SK-N-SH (cell line): ENCODE data around the gene DNAJC15. TPM values are rescaled to one million over a fixed set of nuclear protein-coding genes. Genes with fewer than 3 reads are reported as not detected.

ENCODE experiments used
- CTCF ChIA-PET: fragments of 300-600, 350-600 bp; formaldehyde crosslinking; extraction: SDS; loops from one replicate; lab custom pipeline; 2021; lab: Yijun Ruan, JAX
- POLR2A ChIA-PET: fragments of 350-600 bp; sonication (Branson Sonifier 250); formaldehyde crosslinking; extraction: SDS; loops from one replicate; lab custom pipeline; 2020; ENCODE audit warnings: antibody characterized with exemption, inconsistent platforms; lab: Yijun Ruan, JAX
- DNase-seq: peaks from one replicate; pipeline ENCODE4 v3.0.0; 2012
- H2AFZ ChIP-seq: fragments of 200-600 bp; sonication (generic); 2 replicates; pipeline ENCODE4 v1.8.1; 2016; ENCODE audit warnings: antibody characterized with exemption, mild to moderate bottlenecking, low read depth
- H3F3A ChIP-seq: fragments of 200-600 bp; sonication (generic); replicated peaks from 2 replicates; pipeline ENCODE3; 2016; ENCODE audit warnings: antibody characterized with exemption, mild to moderate bottlenecking; ENCODE audit not compliant: insufficient read depth
- H3K27ac ChIP-seq, 2 experiments: fragments of 200-500 bp in 1 of 2; fragments of 200-600 bp in 1 of 2; sonication (Bioruptor generic) in 1 of 2; sonication (generic), shearing (Covaris generic) in 1 of 2; 2 replicates each; pipeline versions ENCODE4 v1.5.1 to v1.6.1; 2014 to 2016; ENCODE audit warnings: low read depth in 2 of 2, inconsistent platforms in 1 of 2, low read length in 1 of 2, mild to moderate bottlenecking in 1 of 2, mixed read lengths in 1 of 2
- H3K27me3 ChIP-seq: fragments of 200-600 bp; sonication (generic), shearing (Covaris generic); 2 replicates; pipeline ENCODE4 v1.6.1; 2016; ENCODE audit warnings: mixed run types; ENCODE audit not compliant: insufficient read depth
- H3K36me3 ChIP-seq, 2 experiments: fragments of 200-500 bp in 1 of 2; fragments of 200-600 bp in 1 of 2; sonication (Bioruptor generic) in 1 of 2; sonication (generic) in 1 of 2; replicated peaks in 1 of 2; 2 replicates each; pipeline versions ENCODE3 to v1.5.1; 2014 to 2016; ENCODE audit warnings: low read length in 1 of 2, mild to moderate bottlenecking in 1 of 2; ENCODE audit not compliant: insufficient read depth in 2 of 2, control insufficient read depth in 1 of 2
- H3K4me1 ChIP-seq, 2 experiments: fragments of 200-500 bp in 1 of 2; fragments of 200-600 bp in 1 of 2; sonication (Bioruptor generic) in 1 of 2; sonication (generic), shearing (Covaris generic) in 1 of 2; 2 replicates each; pipeline versions ENCODE4 v1.5.1 to v1.6.1; 2014 to 2016; ENCODE audit warnings: low read depth in 1 of 2, low read length in 1 of 2, mixed run types in 1 of 2; ENCODE audit not compliant: insufficient read depth in 2 of 2, control insufficient read depth in 1 of 2
- H3K4me2 ChIP-seq: fragments of 200-600 bp; sonication (generic), shearing (Covaris generic); 2 replicates; pipeline ENCODE4 v1.6.1; 2017; ENCODE audit warnings: mixed run types
- H3K4me3 ChIP-seq, 2 experiments: fragments of 200-500 bp in 1 of 2; fragments of 200-600 bp in 1 of 2; sonication (Bioruptor generic) in 1 of 2; sonication (generic), shearing (Covaris generic) in 1 of 2; 2 replicates each; pipeline versions ENCODE4 v1.5.1 to v1.8.1; 2014 to 2016; ENCODE audit warnings: low read depth in 2 of 2, inconsistent platforms in 1 of 2, low read length in 1 of 2, mild to moderate bottlenecking in 1 of 2, mixed read lengths in 1 of 2, moderate library complexity in 1 of 2
- H3K79me2 ChIP-seq: fragments of 200-600 bp; sonication (generic); 2 replicates; pipeline ENCODE4 v1.8.1; 2017; ENCODE audit warnings: mild to moderate bottlenecking; ENCODE audit not compliant: insufficient read depth
- H3K9ac ChIP-seq: fragments of 200-600 bp; sonication (generic); 2 replicates; pipeline ENCODE4 v1.6.1; 2017; ENCODE audit warnings: mixed run types
- H3K9me2 ChIP-seq: fragments of 200-600 bp; sonication (generic); 2 replicates; pipeline ENCODE4 v1.6.1; 2017; ENCODE audit warnings: mixed run types
- H3K9me3 ChIP-seq: fragments of 200-600 bp; sonication (generic); 2 replicates; pipeline ENCODE4 v1.6.1; 2017; ENCODE audit warnings: mixed run types, mild to moderate bottlenecking, moderate library complexity
- H4K20me1 ChIP-seq: fragments of 200-600 bp; sonication (generic); 2 replicates; pipeline ENCODE4 v1.6.1; 2017; ENCODE audit warnings: mild to moderate bottlenecking, mixed run types; ENCODE audit not compliant: insufficient read depth
- CHD2 ChIP-seq: fragments of 150-350 bp; IDR thresholded peaks from 2 replicates; pipeline ENCODE4 v1.6.1; 2018; ENCODE audit warnings: low read length; ENCODE audit not compliant: partially characterized antibody
- ELF1 ChIP-seq: IDR thresholded peaks from 2 replicates; pipeline ENCODE4 v1.4.0; 2012
- EZH2phosphoT487 ChIP-seq: fragments of 200-600 bp; sonication (generic); IDR thresholded peaks from 2 replicates; pipeline ENCODE4 v1.6.1; 2017; ENCODE audit warnings: low read depth, mixed run types, mild to moderate bottlenecking, antibody characterized with exemption, moderate library complexity, borderline replicate concordance
- GABPA ChIP-seq: IDR thresholded peaks from 2 replicates; pipeline ENCODE4 v1.4.0; 2012; ENCODE audit warnings: low read depth, mild to moderate bottlenecking
- NFIC ChIP-seq: IDR thresholded peaks from 2 replicates; pipeline ENCODE4 v1.4.0; 2012; ENCODE audit warnings: borderline replicate concordance
- TAF1 ChIP-seq: IDR thresholded peaks from 2 replicates; pipeline ENCODE4 v1.6.1; 2012; ENCODE audit warnings: low read depth, mild to moderate bottlenecking, low read length, moderate library complexity, borderline replicate concordance
- WGBS: methylation state at CpG from one replicate; pipeline ENCODE4 v1.1.6; 2017; ENCODE audit warnings: low lambda C conversion rate; 5-methylcytosine and 5-hydroxymethylcytosine counted together
- polyA plus RNA-seq, 3 experiments: library from polyadenylated mRNA; depleted of rRNA; stranded (reverse); fragments of >200 nt; gene quantifications; 2 replicates each; pipeline ENCODE4 v1.2.3, GENCODE V29; 2012
- TF ChIP-seq, protein P1 (sequence below): IDR thresholded peaks from 2 replicates; pipeline ENCODE4 v1.6.1; 2012; ENCODE audit warnings: mild to moderate bottlenecking, low read depth, low read length, moderate library complexity
- TF ChIP-seq, protein P2 (sequence below): IDR thresholded peaks from 2 replicates; pipeline ENCODE4 v1.4.0; 2012; ENCODE audit warnings: low read depth, borderline replicate concordance

Gene DNAJC15
- polyA plus RNA-seq, 1 of the 3 experiments (the other 2 are of a cell fraction), result 18.4 TPM

DNA sequence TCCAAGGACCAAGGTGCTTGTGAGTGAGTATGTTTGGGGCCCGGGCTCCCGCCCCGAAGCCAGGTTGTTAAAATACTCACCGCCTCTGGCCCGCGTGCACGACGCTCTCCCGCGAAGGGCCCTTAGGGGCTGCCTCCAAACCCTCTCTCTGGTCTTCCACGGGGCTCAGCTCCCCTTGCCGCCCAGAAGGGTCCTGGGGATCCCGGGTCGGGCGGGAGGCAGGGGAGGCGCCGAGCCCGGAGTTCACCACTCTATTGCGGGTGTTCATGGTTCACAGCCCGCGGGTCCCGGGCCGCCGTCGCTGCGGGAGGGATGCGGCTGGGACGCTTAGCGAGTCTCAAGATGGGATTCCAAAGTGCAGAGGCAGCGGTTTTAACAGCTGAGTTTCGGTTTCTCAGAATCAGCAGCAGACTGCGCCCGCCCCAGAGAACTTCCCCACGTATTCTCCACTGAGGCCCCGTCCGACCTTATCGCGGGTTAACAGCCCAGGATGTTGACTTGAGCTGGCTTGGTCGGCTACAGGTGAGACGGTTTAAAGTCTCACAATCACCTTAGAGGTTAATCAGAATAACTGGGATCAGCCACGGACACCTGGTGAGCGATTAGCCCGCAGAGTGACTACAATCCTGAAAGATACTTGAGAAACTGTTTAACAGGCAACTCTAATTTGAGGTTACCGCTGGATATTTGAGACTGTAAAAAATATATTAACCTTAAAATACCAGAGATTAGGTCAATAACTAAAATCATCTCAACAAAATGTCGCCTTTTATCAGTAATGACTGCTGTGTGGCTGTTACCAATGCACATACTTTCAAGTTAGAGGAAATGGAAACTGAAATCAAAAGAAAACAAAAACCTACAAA, 31.3 kb upstream of the DNAJC15 start, which contains the start of gene EPSTI1 (continued):
- TF ChIP-seq, protein P1, sequence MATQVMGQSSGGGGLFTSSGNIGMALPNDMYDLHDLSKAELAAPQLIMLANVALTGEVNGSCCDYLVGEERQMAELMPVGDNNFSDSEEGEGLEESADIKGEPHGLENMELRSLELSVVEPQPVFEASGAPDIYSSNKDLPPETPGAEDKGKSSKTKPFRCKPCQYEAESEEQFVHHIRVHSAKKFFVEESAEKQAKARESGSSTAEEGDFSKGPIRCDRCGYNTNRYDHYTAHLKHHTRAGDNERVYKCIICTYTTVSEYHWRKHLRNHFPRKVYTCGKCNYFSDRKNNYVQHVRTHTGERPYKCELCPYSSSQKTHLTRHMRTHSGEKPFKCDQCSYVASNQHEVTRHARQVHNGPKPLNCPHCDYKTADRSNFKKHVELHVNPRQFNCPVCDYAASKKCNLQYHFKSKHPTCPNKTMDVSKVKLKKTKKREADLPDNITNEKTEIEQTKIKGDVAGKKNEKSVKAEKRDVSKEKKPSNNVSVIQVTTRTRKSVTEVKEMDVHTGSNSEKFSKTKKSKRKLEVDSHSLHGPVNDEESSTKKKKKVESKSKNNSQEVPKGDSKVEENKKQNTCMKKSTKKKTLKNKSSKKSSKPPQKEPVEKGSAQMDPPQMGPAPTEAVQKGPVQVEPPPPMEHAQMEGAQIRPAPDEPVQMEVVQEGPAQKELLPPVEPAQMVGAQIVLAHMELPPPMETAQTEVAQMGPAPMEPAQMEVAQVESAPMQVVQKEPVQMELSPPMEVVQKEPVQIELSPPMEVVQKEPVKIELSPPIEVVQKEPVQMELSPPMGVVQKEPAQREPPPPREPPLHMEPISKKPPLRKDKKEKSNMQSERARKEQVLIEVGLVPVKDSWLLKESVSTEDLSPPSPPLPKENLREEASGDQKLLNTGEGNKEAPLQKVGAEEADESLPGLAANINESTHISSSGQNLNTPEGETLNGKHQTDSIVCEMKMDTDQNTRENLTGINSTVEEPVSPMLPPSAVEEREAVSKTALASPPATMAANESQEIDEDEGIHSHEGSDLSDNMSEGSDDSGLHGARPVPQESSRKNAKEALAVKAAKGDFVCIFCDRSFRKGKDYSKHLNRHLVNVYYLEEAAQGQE, result no peak
- TF ChIP-seq, all 33 proteins: peak for 0

DNA sequence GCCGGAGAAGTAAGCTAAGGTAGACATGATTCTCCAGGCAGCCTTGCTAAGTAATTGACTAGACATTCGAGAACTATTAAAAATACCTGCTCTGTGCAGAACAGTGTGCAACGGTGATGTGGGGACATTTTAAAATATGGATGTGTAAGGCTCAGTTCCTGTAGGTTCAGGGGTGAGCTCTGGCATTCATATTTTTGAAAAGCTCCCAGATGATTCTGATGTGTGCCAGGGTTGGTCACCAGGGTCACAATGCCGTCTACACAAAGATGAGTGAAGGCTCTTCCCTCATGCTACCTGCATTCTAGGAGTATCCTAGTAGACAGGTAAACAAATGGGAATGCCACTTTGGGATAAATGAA, 30.6 kb upstream of the DNAJC15 start:
- H3F3A ChIP-seq, result peaks cover 7% of the 10 kb centered on the region
- no peak for DNase-seq
- CTCF ChIA-PET, result no interaction called here
- no peaks in the 10 kb centered on the region for H3K9me3 ChIP-seq
- H3K4me2 ChIP-seq, result no peak overlapping the region
- TF ChIP-seq, protein P2, sequence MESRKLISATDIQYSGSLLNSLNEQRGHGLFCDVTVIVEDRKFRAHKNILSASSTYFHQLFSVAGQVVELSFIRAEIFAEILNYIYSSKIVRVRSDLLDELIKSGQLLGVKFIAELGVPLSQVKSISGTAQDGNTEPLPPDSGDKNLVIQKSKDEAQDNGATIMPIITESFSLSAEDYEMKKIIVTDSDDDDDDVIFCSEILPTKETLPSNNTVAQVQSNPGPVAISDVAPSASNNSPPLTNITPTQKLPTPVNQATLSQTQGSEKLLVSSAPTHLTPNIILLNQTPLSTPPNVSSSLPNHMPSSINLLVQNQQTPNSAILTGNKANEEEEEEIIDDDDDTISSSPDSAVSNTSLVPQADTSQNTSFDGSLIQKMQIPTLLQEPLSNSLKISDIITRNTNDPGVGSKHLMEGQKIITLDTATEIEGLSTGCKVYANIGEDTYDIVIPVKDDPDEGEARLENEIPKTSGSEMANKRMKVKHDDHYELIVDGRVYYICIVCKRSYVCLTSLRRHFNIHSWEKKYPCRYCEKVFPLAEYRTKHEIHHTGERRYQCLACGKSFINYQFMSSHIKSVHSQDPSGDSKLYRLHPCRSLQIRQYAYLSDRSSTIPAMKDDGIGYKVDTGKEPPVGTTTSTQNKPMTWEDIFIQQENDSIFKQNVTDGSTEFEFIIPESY, result no peak
- TF ChIP-seq TAF1 (no peak), ELF1 (no peak), CHD2 (no peak), NFIC (no peak), EZH2phosphoT487 (no peak), GABPA (no peak)
- no peaks in the 10 kb centered on the region for H4K20me1 ChIP-seq
- no peak overlapping the region for H2AFZ ChIP-seq
- H3K27ac ChIP-seq, result no peak overlapping the region
- POLR2A ChIA-PET, result no interaction called here
- H3K4me1 ChIP-seq, result peaks cover 0 to 7% of the 10 kb centered on the region in 2 experiments; a peak in 2 of 4 replicates
- H3K27me3 ChIP-seq, result no peaks in the 10 kb centered on the region
- H3K36me3 ChIP-seq, result no peaks in the 10 kb centered on the region
- WGBS, result 88% methylated on average over 4 of the region's 4 CpGs
- H3K9ac ChIP-seq, result no peak overlapping the region
- H3K4me3 ChIP-seq, result no peak overlapping the region
- H3K9me2 ChIP-seq, result no peaks in the 10 kb centered on the region
- H3K79me2 ChIP-seq, result no peaks in the 10 kb centered on the region
